ENCODE data around the gene ADAP1. TPM values are rescaled to one million over a fixed set of nuclear protein-coding genes. Genes with fewer than 3 reads are reported as not detected.

ADAP1 gene
- total RNA-seq, 1 experiment from 2014 or later = 173 TPM

DNA sequence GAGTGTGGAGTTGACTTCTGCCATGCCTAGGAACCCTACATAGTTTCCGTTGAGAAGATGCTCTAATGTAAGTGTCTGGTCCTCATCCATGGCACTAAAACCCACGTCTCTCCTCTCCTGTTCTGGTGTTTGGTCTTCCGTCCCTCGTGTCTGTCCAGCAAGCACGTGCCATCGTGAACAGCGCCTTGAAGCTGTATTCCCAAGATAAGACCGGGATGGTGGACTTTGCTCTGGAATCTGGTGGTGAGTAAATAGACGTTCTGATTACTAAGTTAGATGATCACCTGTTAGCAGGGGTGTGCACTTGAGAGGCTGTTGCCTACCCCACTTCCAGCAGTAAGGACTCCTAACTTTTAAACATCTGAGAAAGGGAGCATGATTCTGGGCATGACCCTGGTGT lies 93.3 kb downstream of the ADAP1 start:
- no peaks in the 10 kb centered on the region for H3K27me3 Mint-ChIP-seq (ENCODE audit: unreplicated experiment)
- no peak overlapping the region for H3K4me3 Mint-ChIP-seq (ENCODE audit: low read depth, unreplicated experiment)
- intact Hi-C loops (cut with micrococcal nuclease; ENCODE audit: unreplicated experiment) = no loop called here
- peaks cover 68% of the 10 kb centered on the region for H3K36me3 Mint-ChIP-seq (ENCODE audit: insufficient read depth, unreplicated experiment)
- H3K4me1 Mint-ChIP-seq (ENCODE audit: low read depth, unreplicated experiment) = peaks cover 11% of the 10 kb centered on the region
- TF ChIP-seq, protein P1, sequence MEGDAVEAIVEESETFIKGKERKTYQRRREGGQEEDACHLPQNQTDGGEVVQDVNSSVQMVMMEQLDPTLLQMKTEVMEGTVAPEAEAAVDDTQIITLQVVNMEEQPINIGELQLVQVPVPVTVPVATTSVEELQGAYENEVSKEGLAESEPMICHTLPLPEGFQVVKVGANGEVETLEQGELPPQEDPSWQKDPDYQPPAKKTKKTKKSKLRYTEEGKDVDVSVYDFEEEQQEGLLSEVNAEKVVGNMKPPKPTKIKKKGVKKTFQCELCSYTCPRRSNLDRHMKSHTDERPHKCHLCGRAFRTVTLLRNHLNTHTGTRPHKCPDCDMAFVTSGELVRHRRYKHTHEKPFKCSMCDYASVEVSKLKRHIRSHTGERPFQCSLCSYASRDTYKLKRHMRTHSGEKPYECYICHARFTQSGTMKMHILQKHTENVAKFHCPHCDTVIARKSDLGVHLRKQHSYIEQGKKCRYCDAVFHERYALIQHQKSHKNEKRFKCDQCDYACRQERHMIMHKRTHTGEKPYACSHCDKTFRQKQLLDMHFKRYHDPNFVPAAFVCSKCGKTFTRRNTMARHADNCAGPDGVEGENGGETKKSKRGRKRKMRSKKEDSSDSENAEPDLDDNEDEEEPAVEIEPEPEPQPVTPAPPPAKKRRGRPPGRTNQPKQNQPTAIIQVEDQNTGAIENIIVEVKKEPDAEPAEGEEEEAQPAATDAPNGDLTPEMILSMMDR (IDR thresholded peaks at IDR 0.05; ENCODE audit: unreplicated experiment) = no peak
- no peak for DNase-seq
- H3K9me3 Mint-ChIP-seq (ENCODE audit: low read depth, unreplicated experiment) = no peaks in the 10 kb centered on the region
- H3K27ac Mint-ChIP-seq (ENCODE audit: unreplicated experiment) = no peak overlapping the region
- BruUV-seq (replicated peaks) = no TSS peak
- CTCF ChIA-PET = no interaction called here

DNA sequence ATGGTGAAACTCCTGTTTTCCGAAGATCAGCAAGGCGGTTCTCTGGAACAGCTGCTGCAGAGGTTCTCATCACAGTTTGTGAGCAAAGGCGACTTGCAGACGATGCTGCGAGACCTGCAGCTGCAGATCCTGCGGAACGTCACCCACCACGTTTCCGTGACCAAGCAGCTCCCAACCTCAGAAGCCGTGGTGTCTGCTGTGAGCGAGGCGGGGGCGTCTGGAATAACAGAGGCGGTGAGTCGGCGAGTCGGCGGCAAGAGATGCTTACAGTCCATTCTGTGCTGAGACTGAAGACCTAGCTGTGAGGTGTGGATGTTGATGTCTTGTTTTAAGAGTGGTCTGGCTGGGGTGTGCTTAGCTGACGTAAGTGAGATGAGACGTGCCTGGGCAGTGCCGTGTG lies 94.3 kb downstream of the ADAP1 start:
- no peak overlapping the region for H3K4me3 Mint-ChIP-seq (ENCODE audit: low read depth, unreplicated experiment)
- H3K4me1 Mint-ChIP-seq (ENCODE audit: low read depth, unreplicated experiment) = peaks cover 17% of the 10 kb centered on the region
- DNase-seq = no peak
- CTCF ChIA-PET = interaction anchor here (1.2 kb wide), 1 partner anchor 24 kb away, joined by 3 read pairs; no protein-coding TSS in a partner anchor
- no TSS peak for BruUV-seq (replicated peaks)
- peaks cover 74% of the 10 kb centered on the region for H3K36me3 Mint-ChIP-seq (ENCODE audit: insufficient read depth, unreplicated experiment)
- H3K27me3 Mint-ChIP-seq (ENCODE audit: unreplicated experiment) = no peaks in the 10 kb centered on the region
- TF ChIP-seq, protein P1 (IDR thresholded peaks at IDR 0.05; ENCODE audit: unreplicated experiment) = no peak
- intact Hi-C loops (cut with micrococcal nuclease; ENCODE audit: unreplicated experiment) = no loop called here
- no peak overlapping the region for H3K27ac Mint-ChIP-seq (ENCODE audit: unreplicated experiment)
- no peaks in the 10 kb centered on the region for H3K9me3 Mint-ChIP-seq (ENCODE audit: low read depth, unreplicated experiment)

DNA sequence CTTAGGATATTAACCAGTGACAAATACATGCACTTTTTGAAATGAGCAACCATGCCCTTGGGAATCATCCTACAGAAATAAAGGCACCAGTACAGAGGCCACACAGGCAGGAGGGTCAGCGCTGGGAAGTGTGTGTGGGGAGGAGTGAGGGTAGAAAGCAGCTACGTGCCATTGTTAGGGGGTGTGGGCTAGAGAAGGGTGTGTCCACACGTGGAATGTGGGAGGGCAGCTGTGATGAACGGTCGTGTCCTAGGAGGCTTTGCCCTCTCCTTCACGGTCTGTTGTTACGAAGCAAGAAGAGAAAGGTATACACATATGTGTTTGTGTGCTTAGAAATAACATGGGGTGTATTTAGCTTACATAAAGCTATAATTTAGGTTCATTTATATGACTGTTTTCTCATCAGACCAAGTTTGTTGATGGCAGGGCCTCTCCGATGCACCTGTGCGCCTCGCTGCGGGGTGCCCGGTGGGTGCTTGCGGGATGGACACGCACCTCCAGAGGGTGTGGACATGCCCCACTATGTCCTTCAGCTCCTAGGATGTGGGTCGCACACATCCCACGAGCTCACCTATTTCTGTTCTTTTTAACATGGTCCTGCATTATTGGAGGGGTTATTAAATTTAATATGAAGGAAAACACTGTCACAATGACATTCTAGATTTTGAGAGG lies 95.0 kb downstream of the ADAP1 start:
- H3K36me3 Mint-ChIP-seq (ENCODE audit: insufficient read depth, unreplicated experiment) = peaks cover 74% of the 10 kb centered on the region
- no peaks in the 10 kb centered on the region for H3K27me3 Mint-ChIP-seq (ENCODE audit: unreplicated experiment)
- DNase-seq = no peak
- TF ChIP-seq, protein P1 (IDR thresholded peaks at IDR 0.05; ENCODE audit: unreplicated experiment) = no peak
- CTCF ChIA-PET = interaction anchor here (1.2 kb wide), 1 partner anchor 23 kb away, joined by 3 read pairs; no protein-coding TSS in a partner anchor
- no TSS peak for BruUV-seq (replicated peaks)
- H3K27ac Mint-ChIP-seq (ENCODE audit: unreplicated experiment) = no peak overlapping the region
- intact Hi-C loops (cut with micrococcal nuclease; ENCODE audit: unreplicated experiment) = no loop called here
- no peak overlapping the region for H3K4me3 Mint-ChIP-seq (ENCODE audit: low read depth, unreplicated experiment)
- no peaks in the 10 kb centered on the region for H3K9me3 Mint-ChIP-seq (ENCODE audit: low read depth, unreplicated experiment)
- H3K4me1 Mint-ChIP-seq (ENCODE audit: low read depth, unreplicated experiment) = peaks cover 17% of the 10 kb centered on the region

DNA sequence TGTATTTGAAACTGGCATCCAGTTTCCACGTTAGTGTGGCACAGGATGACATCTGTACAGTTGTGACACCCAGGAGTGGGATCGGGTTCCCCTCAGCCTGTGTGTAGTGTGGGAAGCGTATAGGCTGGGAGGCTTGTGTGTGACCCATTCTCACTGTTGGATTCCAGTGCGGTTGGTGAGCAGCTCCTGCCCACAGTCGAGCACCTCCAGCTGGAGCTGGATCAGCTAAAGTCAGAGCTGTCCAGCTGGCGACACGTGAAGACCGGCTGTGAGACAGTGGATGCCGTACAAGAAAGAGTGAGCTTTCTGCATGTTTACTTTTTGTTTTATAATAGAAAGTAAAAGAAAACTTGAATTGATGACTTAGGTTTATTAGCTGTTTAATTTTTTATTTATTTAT lies 96.8 kb downstream of the ADAP1 start:
- H3K9me3 Mint-ChIP-seq (ENCODE audit: low read depth, unreplicated experiment) = no peaks in the 10 kb centered on the region
- no TSS peak for BruUV-seq (replicated peaks)
- H3K27ac Mint-ChIP-seq (ENCODE audit: unreplicated experiment) = no peak overlapping the region
- no peak overlapping the region for H3K4me3 Mint-ChIP-seq (ENCODE audit: low read depth, unreplicated experiment)
- peaks cover 17% of the 10 kb centered on the region for H3K4me1 Mint-ChIP-seq (ENCODE audit: low read depth, unreplicated experiment)
- TF ChIP-seq, protein P1 (IDR thresholded peaks at IDR 0.05; ENCODE audit: unreplicated experiment) = no peak
- intact Hi-C loops (cut with micrococcal nuclease; ENCODE audit: unreplicated experiment) = no loop called here
- peaks cover 81% of the 10 kb centered on the region for H3K36me3 Mint-ChIP-seq (ENCODE audit: insufficient read depth, unreplicated experiment)
- CTCF ChIA-PET = no interaction called here
- no peak for DNase-seq
- no peaks in the 10 kb centered on the region for H3K27me3 Mint-ChIP-seq (ENCODE audit: unreplicated experiment)

Data from Calu3 (cell line).